Measurements from ENCODE around the gene NELL2. TPM values are rescaled to one million over a fixed set of nuclear protein-coding genes. Genes with fewer than 3 reads are reported as not detected.

Gene NELL2
- total RNA-seq, 1 donor from 2014 or later = 8.1 TPM

GRCh38 chr12:44477331-44477980, 398.7 kb downstream of the NELL2 start:
- no peak for DNase-seq (ENCODE audit: low spot score)

- DNase-seq (ENCODE audit: low spot score) = no peak
Observed at GRCh38 chr12:44476683-44477082, 399.4 kb downstream of the NELL2 start.

GRCh38 chr12:44465139-44465538, 411.0 kb downstream of the NELL2 start:
- no peak for DNase-seq (ENCODE audit: low spot score)

GRCh38 chr12:44464180-44464579, 411.9 kb downstream of the NELL2 start:
- DNase-seq (ENCODE audit: low spot score) = no peak

- DNase-seq (ENCODE audit: low spot score) = no peak
Observed at GRCh38 chr12:44462729-44463128, 413.4 kb downstream of the NELL2 start.

- no peak for DNase-seq (ENCODE audit: low spot score)
Observed at GRCh38 chr12:44460261-44460660, 415.9 kb downstream of the NELL2 start.

GRCh38 chr12:44459569-44459968, 416.5 kb downstream of the NELL2 start:
- no peak for DNase-seq (ENCODE audit: low spot score)

Other genes with a start within 250 kb of the NELL2 start
- 0.73 TPM for gene DBX2, start 174.8 kb upstream of the NELL2 start, total RNA-seq

Data from ureter (tissue), 1 donor.